NCI-H1105 treated with DMSO at 0.1 percent for 48 hours (cell line): ENCODE results near the gene ATN1.
A peak's percentile ranks its signal among the peaks of the same experiment; 100 is the strongest.

Experiments
- DNase-seq: peaks from one replicate; lab custom pipeline; 2025; lab: John Stamatoyannopoulos, UW

The ATN1 gene

GRCh38 chr12:6959058-6959804 is 31.5 kb downstream of the ATN1 start:
- DNase-seq, result no peak

GRCh38 chr12:6959805-6960592 is 32.2 kb downstream of the ATN1 start:
- no peak for DNase-seq

- DNase-seq, result no peak
Observed at GRCh38 chr12:6960593-6961277, 33.0 kb downstream of the ATN1 start.

- DNase-seq, result no peak
Observed at GRCh38 chr12:6961278-6961694, 33.5 kb downstream of the ATN1 start.

- DNase-seq, result peak; percentile 89
Observed at GRCh38 chr12:6961695-6962284, 34.0 kb downstream of the ATN1 start.

GRCh38 chr12:6962285-6963015 is 34.7 kb downstream of the ATN1 start:
- DNase-seq, result peak; percentile 89

GRCh38 chr12:6963016-6963731 is 35.4 kb downstream of the ATN1 start:
- DNase-seq, result peak; percentile 90

- peak; percentile 74 for DNase-seq
Observed at GRCh38 chr12:6963791-6964413, 36.1 kb downstream of the ATN1 start.

GRCh38 chr12:6964605-6965025 is 36.9 kb downstream of the ATN1 start:
- DNase-seq, result peak; percentile 36

- peak; percentile 87 for DNase-seq
Observed at GRCh38 chr12:6965026-6965661, 37.4 kb downstream of the ATN1 start.

GRCh38 chr12:6965714-6966113 is 38.0 kb downstream of the ATN1 start:
- DNase-seq, result no peak

- DNase-seq, result no peak
Observed at GRCh38 chr12:6966351-6966750, 38.6 kb downstream of the ATN1 start.

GRCh38 chr12:6967651-6968100 is 39.9 kb downstream of the ATN1 start:
- no peak for DNase-seq

- no peak for DNase-seq
Observed at GRCh38 chr12:6968426-6968825, 40.7 kb downstream of the ATN1 start.

- DNase-seq, result no peak
Observed at GRCh38 chr12:6970096-6970527, 42.4 kb downstream of the ATN1 start.

- no peak for DNase-seq
Observed at GRCh38 chr12:6974180-6974579, 46.4 kb downstream of the ATN1 start.

- no peak for DNase-seq
Observed at GRCh38 chr12:6975297-6976032, 47.7 kb downstream of the ATN1 start.

- DNase-seq, result no peak
Observed at GRCh38 chr12:6977653-6978052, 49.9 kb downstream of the ATN1 start.

- DNase-seq, result no peak
Observed at GRCh38 chr12:6978188-6978587, 50.4 kb downstream of the ATN1 start.
